GM12878 (cell line): ENCODE measurements around the gene MCC.

Source experiments
- CHD2 ChIP-seq: IDR thresholded peaks from 2 replicates; pipeline ENCODE4 v1.6.1; 2011; ENCODE audit warnings: low read depth, low read length, improper control_type of control experiment, borderline replicate concordance
- CREB1 ChIP-seq: IDR thresholded peaks from 2 replicates; pipeline ENCODE4 v1.6.1; 2012; ENCODE audit warnings: low read depth, mild to moderate bottlenecking, inconsistent platforms
- FOXK2 ChIP-seq: fragments of 450-650 bp; IDR thresholded peaks from 2 replicates; pipeline ENCODE4 v1.6.1; 2017; ENCODE audit warnings: mild to moderate bottlenecking, moderate library complexity
- SIN3A ChIP-seq: IDR thresholded peaks from 2 replicates; pipeline ENCODE4 v1.6.1; 2012; ENCODE audit warnings: low read depth, low read length, improper control_type of control experiment
- STAT1 ChIP-seq: fragments of 450-650 bp; conservative IDR thresholded peaks from 2 replicates; pipeline ENCODE4 v1.6.1; 2014; ENCODE audit warnings: antibody characterized with exemption, mild to moderate bottlenecking
- STAT3 ChIP-seq: IDR thresholded peaks from 2 replicates; pipeline ENCODE4 v1.6.1; 2011; ENCODE audit warnings: low read depth, low read length, improper control_type of control experiment
- TF ChIP-seq, protein P1 (sequence below), 3 experiments: IDR thresholded peaks in 2 of 3; conservative IDR thresholded peaks in 1 of 3; 2 replicates each; pipeline ENCODE4 v1.5.1; 2011; ENCODE audit warnings: low read depth in 3 of 3, low read length in 3 of 3, mild to moderate bottlenecking in 3 of 3, control low read depth in 2 of 3, moderate library complexity in 2 of 3, inconsistent platforms in 1 of 3, mixed read lengths in 1 of 3; ENCODE audit not compliant: control insufficient read depth in 2 of 3, insufficient read depth in 1 of 3; ENCODE audit errors: extremely low read depth in 1 of 3
- TF ChIP-seq, protein P2 (sequence below): IDR thresholded peaks from 2 replicates; pipeline ENCODE4 v1.6.1; 2012; ENCODE audit warnings: mild to moderate bottlenecking, low read depth, low read length

DNA sequence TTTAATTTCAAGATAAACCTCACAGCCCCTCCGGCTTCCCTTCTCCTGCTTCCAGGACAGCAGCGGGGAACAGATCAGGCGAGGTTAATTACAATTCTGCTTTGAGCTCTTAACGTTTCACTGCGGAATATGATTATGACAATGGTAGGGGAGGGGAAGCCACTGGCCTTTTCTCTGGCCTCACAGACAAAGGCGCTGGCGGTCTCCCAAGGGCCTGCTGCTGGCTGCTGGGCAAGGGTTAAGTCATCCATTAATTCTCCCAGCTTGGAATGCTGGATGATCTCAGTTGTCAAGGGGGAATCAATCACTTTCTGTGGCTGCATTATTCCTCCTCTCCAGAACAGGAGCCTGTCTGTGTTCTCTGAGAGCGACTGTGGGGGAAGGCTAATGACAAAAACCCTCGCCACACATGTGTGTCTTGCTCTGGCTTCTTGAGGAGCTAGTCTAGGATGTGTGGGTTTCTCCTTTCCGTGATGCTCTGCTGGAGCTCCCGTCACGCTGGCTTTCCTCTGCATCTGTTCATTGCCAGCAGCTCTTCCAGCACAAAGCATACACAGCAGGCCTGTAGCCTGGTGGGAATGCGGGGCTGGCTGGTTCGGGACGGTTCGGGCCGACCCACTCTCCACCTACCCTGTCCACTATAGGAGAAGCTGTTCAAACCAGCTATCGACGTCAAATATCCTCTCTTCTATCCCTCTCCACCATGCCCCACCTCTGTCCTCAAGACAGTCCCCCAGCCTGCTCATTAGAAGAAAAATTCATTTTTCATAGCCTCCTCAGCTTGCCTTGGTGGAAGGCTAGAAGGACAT, 428.8 kb downstream of the MCC start:
- TF ChIP-seq, protein P1, sequence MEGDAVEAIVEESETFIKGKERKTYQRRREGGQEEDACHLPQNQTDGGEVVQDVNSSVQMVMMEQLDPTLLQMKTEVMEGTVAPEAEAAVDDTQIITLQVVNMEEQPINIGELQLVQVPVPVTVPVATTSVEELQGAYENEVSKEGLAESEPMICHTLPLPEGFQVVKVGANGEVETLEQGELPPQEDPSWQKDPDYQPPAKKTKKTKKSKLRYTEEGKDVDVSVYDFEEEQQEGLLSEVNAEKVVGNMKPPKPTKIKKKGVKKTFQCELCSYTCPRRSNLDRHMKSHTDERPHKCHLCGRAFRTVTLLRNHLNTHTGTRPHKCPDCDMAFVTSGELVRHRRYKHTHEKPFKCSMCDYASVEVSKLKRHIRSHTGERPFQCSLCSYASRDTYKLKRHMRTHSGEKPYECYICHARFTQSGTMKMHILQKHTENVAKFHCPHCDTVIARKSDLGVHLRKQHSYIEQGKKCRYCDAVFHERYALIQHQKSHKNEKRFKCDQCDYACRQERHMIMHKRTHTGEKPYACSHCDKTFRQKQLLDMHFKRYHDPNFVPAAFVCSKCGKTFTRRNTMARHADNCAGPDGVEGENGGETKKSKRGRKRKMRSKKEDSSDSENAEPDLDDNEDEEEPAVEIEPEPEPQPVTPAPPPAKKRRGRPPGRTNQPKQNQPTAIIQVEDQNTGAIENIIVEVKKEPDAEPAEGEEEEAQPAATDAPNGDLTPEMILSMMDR (IDR thresholded peaks at IDR 0.05 in 2 of 3, conservative IDR thresholded peaks at IDR 0.05 in 1 of 3; ENCODE audit: control insufficient read depth in 2 of 3, extremely low read depth in 1 of 3, insufficient read depth in 1 of 3, low read depth in 3 of 3, low read length in 3 of 3), result no peak
- TF ChIP-seq SIN3A (no peak), STAT1 (no peak), STAT3 (no peak), CHD2 (no peak), CREB1 (no peak), FOXK2 (no peak)
- TF ChIP-seq, protein P2, sequence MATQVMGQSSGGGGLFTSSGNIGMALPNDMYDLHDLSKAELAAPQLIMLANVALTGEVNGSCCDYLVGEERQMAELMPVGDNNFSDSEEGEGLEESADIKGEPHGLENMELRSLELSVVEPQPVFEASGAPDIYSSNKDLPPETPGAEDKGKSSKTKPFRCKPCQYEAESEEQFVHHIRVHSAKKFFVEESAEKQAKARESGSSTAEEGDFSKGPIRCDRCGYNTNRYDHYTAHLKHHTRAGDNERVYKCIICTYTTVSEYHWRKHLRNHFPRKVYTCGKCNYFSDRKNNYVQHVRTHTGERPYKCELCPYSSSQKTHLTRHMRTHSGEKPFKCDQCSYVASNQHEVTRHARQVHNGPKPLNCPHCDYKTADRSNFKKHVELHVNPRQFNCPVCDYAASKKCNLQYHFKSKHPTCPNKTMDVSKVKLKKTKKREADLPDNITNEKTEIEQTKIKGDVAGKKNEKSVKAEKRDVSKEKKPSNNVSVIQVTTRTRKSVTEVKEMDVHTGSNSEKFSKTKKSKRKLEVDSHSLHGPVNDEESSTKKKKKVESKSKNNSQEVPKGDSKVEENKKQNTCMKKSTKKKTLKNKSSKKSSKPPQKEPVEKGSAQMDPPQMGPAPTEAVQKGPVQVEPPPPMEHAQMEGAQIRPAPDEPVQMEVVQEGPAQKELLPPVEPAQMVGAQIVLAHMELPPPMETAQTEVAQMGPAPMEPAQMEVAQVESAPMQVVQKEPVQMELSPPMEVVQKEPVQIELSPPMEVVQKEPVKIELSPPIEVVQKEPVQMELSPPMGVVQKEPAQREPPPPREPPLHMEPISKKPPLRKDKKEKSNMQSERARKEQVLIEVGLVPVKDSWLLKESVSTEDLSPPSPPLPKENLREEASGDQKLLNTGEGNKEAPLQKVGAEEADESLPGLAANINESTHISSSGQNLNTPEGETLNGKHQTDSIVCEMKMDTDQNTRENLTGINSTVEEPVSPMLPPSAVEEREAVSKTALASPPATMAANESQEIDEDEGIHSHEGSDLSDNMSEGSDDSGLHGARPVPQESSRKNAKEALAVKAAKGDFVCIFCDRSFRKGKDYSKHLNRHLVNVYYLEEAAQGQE, result no peak
